ENCODE measurements around the gene NEFH.

GRCh38 chr22:29512031-29512430, 32.0 kb downstream of the NEFH start:
- TF ChIP-seq CTCF (IDR thresholded peaks at IDR 0.05) (no peak), EZH2 (IDR thresholded peaks at IDR 0.05; ENCODE audit: borderline replicate concordance, insufficient read depth, low read depth, low read length, poor library complexity, severe bottlenecking) (no peak)
